ENCODE results near the gene UBXN2A.

DNA sequence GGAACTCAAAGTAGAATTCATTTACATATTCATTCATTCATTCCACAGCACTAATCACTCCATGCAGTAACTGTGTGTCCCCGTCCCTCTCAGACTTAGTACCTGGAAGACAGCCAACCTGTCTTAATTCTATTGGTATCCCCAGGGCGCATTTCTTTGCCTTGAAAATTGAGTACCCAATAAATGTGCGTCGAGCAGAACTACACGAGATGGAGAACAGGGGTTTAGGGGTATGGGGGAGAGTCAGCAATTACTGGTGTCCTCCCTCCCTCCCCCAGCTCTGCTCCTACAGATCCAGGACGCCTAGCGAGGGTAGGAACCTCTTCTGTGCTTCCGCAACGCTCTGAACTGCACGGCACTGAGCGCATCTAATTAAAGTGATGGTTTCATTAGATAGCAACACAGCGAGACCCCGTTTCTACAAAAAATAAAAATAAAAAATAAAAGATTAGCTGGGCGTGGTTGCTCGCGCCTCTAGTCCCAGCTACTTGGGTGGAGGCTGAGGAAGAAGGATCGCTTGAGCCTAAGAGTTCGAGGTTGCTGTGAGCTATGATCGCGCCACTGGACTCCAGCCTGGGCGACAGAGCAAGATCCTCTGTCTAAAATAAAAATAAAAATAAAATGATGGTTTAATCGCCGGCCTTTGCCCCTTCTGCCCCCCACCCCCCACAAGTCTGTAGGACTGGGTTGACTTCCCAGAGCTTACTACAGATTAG lies 108.7 kb downstream of the UBXN2A start:
- TF ChIP-seq, protein P1, sequence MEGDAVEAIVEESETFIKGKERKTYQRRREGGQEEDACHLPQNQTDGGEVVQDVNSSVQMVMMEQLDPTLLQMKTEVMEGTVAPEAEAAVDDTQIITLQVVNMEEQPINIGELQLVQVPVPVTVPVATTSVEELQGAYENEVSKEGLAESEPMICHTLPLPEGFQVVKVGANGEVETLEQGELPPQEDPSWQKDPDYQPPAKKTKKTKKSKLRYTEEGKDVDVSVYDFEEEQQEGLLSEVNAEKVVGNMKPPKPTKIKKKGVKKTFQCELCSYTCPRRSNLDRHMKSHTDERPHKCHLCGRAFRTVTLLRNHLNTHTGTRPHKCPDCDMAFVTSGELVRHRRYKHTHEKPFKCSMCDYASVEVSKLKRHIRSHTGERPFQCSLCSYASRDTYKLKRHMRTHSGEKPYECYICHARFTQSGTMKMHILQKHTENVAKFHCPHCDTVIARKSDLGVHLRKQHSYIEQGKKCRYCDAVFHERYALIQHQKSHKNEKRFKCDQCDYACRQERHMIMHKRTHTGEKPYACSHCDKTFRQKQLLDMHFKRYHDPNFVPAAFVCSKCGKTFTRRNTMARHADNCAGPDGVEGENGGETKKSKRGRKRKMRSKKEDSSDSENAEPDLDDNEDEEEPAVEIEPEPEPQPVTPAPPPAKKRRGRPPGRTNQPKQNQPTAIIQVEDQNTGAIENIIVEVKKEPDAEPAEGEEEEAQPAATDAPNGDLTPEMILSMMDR (IDR thresholded peaks at IDR 0.05; ENCODE audit: low read depth, low read length) = no peak
- no peak for TF ChIP-seq POLR2A (IDR thresholded peaks at IDR 0.05; ENCODE audit: extremely low read depth, insufficient read length)
- TF ChIP-seq, protein P2, sequence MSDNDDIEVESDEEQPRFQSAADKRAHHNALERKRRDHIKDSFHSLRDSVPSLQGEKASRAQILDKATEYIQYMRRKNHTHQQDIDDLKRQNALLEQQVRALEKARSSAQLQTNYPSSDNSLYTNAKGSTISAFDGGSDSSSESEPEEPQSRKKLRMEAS (IDR thresholded peaks at IDR 0.05; ENCODE audit: low read depth, low read length) = no peak
- TF ChIP-seq MYC (IDR thresholded peaks at IDR 0.05; ENCODE audit: low read depth, low read length) = no peak
